NCI-H1048 (cell line): Measurements from ENCODE around the gene SBF2.
"Not testable (repeated sequence)": the region's sequence is repeated elsewhere in the genome, so short reads cannot be mapped to it uniquely, and the experiment has no call there.

ENCODE experiments used
- DNase-seq: peaks from one replicate; lab custom pipeline; 2025; lab: John Stamatoyannopoulos, UW

Gene SBF2

GRCh38 chr11:10017050-10017449 is 277.0 kb downstream of the SBF2 start:
- DNase-seq: no peak

GRCh38 chr11:10012068-10012467 is 282.0 kb downstream of the SBF2 start:
- DNase-seq: no peak

GRCh38 chr11:10005955-10006525 is 288.0 kb downstream of the SBF2 start:
- no peak for DNase-seq

- no peak for DNase-seq
These were observed 289.4 kb downstream of the SBF2 start for GRCh38 chr11:10004526-10005113.

GRCh38 chr11:10002221-10002620 is 291.8 kb downstream of the SBF2 start:
- DNase-seq: no peak

- no peak for DNase-seq
These were observed 301.7 kb downstream of the SBF2 start for GRCh38 chr11:9992306-9992705.

GRCh38 chr11:9990221-9990973 is 303.6 kb downstream of the SBF2 start:
- no peak for DNase-seq

- not testable (repeated sequence) for DNase-seq
These were observed 306.7 kb downstream of the SBF2 start for GRCh38 chr11:9987303-9987702.

GRCh38 chr11:9982796-9983579 is 311.0 kb downstream of the SBF2 start:
- DNase-seq: no peak

GRCh38 chr11:9982127-9982795 is 311.8 kb downstream of the SBF2 start:
- DNase-seq: no peak

- DNase-seq: no peak
These were observed 313.1 kb downstream of the SBF2 start for GRCh38 chr11:9980931-9981330.

GRCh38 chr11:9977554-9977953 is 316.5 kb downstream of the SBF2 start:
- DNase-seq: no peak

- DNase-seq: no peak
These were observed 319.6 kb downstream of the SBF2 start for GRCh38 chr11:9974375-9974774.

- no peak for DNase-seq
These were observed 320.1 kb downstream of the SBF2 start for GRCh38 chr11:9973921-9974320.

GRCh38 chr11:9972989-9973388 is 321.0 kb downstream of the SBF2 start:
- DNase-seq: peak; percentile 2

- no peak for DNase-seq
These were observed 322.1 kb downstream of the SBF2 start for GRCh38 chr11:9971894-9972293.

- no peak for DNase-seq
These were observed 325.0 kb downstream of the SBF2 start for GRCh38 chr11:9969068-9969467.

- no peak for DNase-seq
These were observed 331.3 kb downstream of the SBF2 start for GRCh38 chr11:9962722-9963121.

- no peak for DNase-seq
These were observed 336.9 kb downstream of the SBF2 start for GRCh38 chr11:9957072-9957471.

- DNase-seq: no peak
These were observed 337.5 kb downstream of the SBF2 start for GRCh38 chr11:9956483-9956882.

- no peak for DNase-seq
These were observed 338.6 kb downstream of the SBF2 start for GRCh38 chr11:9955391-9955790.

- no peak for DNase-seq
These were observed 339.9 kb downstream of the SBF2 start for GRCh38 chr11:9953994-9954626.
